Effector CD8-positive, alpha-beta T cell (primary cell): ENCODE data around the gene SLC25A43.

Experiments
- DNase-seq: peaks from one replicate; lab custom pipeline; 2025; lab: John Stamatoyannopoulos, UW

SLC25A43 gene

GRCh38 chrX:119497185-119497584, 98.0 kb downstream of the SLC25A43 start:
- no peak for DNase-seq

GRCh38 chrX:119500061-119500800, 101.1 kb downstream of the SLC25A43 start:
- DNase-seq = no peak

- DNase-seq = no peak
These were observed 102.5 kb downstream of the SLC25A43 start for GRCh38 chrX:119501511-119502148.

GRCh38 chrX:119502727-119503483, 103.8 kb downstream of the SLC25A43 start:
- DNase-seq = peak; percentile 3

- DNase-seq = no peak
These were observed 104.3 kb downstream of the SLC25A43 start for GRCh38 chrX:119503484-119503861.
